Measurements from ENCODE around the gene LIN28A. TPM values are rescaled to one million over a fixed set of nuclear protein-coding genes. Genes with fewer than 3 reads are reported as not detected.

The LIN28A gene
- total RNA-seq, 1 experiment from 2014 or later = 1,289 TPM

GRCh38 chr1:26419494-26419893 lies 8.9 kb downstream of the LIN28A start:
- Histone ChIP-seq H4K5ac (ENCODE audit: insufficient read length, low read depth, low read length) (no peak overlapping the region), H3K9ac (ENCODE audit: extremely low read depth, insufficient read length, low read length) (peak overlapping the region; percentile 2), H4K20me1 (ENCODE audit: control insufficient read depth, insufficient read depth, insufficient read length) (no peaks in the 10 kb centered on the region), H3K18ac (ENCODE audit: insufficient read length, low read depth, low read length) (no peak overlapping the region), H3K4me1 (ENCODE audit: insufficient read depth, low read length) (peaks cover 18% of the 10 kb centered on the region), H3K79me1 (ENCODE audit: insufficient read depth, low read depth, low read length, poor library complexity, severe bottlenecking) (peaks cover 9% of the 10 kb centered on the region), H3K9me3 (ENCODE audit: control insufficient read depth, low read depth, low read length) (no peaks in the 10 kb centered on the region), H2BK20ac (ENCODE audit: low read depth, low read length, poor library complexity, severe bottlenecking) (no peak overlapping the region), H3K56ac (ENCODE audit: insufficient read length, low read depth, low read length) (no peak overlapping the region), H3K79me2 (ENCODE audit: insufficient read depth, low read length) (peaks cover 30% of the 10 kb centered on the region), H3K4me2 (ENCODE audit: insufficient read depth, insufficient read length, low read length) (peak overlapping the region; percentile 56), H4K8ac (replicated peaks; ENCODE audit: insufficient read length, low read depth, low read length) (no peak overlapping the region), H2BK120ac (ENCODE audit: low read depth, low read length, poor library complexity, severe bottlenecking) (no peak overlapping the region), H3K4ac (ENCODE audit: low read depth, low read length) (no peak overlapping the region), H2BK15ac (ENCODE audit: low read depth, low read length) (no peak overlapping the region), H3K14ac (ENCODE audit: insufficient read depth, low read length) (no peak overlapping the region), H2BK12ac (ENCODE audit: insufficient read length, low read depth, low read length) (peak overlapping the region; percentile 99), H2BK5ac (ENCODE audit: insufficient read length, low read length) (peak overlapping the region; percentile 0), H4K91ac (ENCODE audit: insufficient read length, low read depth, low read length) (no peak overlapping the region), H2AK5ac (ENCODE audit: insufficient read length, low read length) (no peak overlapping the region), H3K23me2 (ENCODE audit: insufficient read length, low read depth, low read length, poor library complexity, severe bottlenecking) (peaks cover 3% of the 10 kb centered on the region), H3T11ph (ENCODE audit: low read length) (no peak overlapping the region), H3K27me3 (ENCODE audit: insufficient read depth, low read length) (no peaks in the 10 kb centered on the region), H3K23ac (ENCODE audit: insufficient read length, low read depth, low read length) (no peak overlapping the region), H2AFZ (ENCODE audit: low read length) (no peak overlapping the region), H3K27ac (ENCODE audit: insufficient read length, low read depth, low read length) (peak overlapping the region; percentile 44)
- no peak for TF ChIP-seq CTCF (conservative IDR thresholded peaks at IDR 0.05)
- Mint-ChIP-seq H3K36me3 (ENCODE audit: insufficient read depth in 1 of 3, low read depth in 3 of 3) (peaks cover 32 to 80% (median 58%) of the 10 kb centered on the region in 3 experiments), H3K27ac (peak overlapping the region; percentile 95 to 100 (median 99)), H3K9me3 (no peaks in the 10 kb centered on the region), H3K27me3 (ENCODE audit: low read depth) (no peaks in the 10 kb centered on the region), H3K4me1 (peaks cover 72 to 79% of the 10 kb centered on the region in 2 experiments), H3K4me3 (peak overlapping the region; percentile 49 to 71)
- DNase-seq = no peak
- WGBS (ENCODE audit: extremely low coverage, insufficient read length, low lambda C conversion rate) = no CpG with 5 or more reads among the region's 2 CpGs
